ENCODE data around the gene GPX7.

- TF ChIP-seq CTCF (IDR thresholded peaks at IDR 0.05) (no peak), ZFX (IDR thresholded peaks at IDR 0.05; ENCODE audit: borderline replicate concordance) (no peak)
Observed at GRCh38 chr1:52628614-52629324, 26.6 kb downstream of the GPX7 start.
